Stimulated activated CD4-positive, alpha-beta T cell treated with anti-CD3 and anti-CD28 coated beads, Interleukin-2, amount 100 ng/mL, for 4 hours (primary cell): ENCODE measurements around the gene COX18.

ENCODE experiments used
- DNase-seq: peaks from one replicate; pipeline ENCODE4 v3.0.0-alpha.2; 2020; ENCODE audit warnings: low read depth

COX18 gene, protein sequence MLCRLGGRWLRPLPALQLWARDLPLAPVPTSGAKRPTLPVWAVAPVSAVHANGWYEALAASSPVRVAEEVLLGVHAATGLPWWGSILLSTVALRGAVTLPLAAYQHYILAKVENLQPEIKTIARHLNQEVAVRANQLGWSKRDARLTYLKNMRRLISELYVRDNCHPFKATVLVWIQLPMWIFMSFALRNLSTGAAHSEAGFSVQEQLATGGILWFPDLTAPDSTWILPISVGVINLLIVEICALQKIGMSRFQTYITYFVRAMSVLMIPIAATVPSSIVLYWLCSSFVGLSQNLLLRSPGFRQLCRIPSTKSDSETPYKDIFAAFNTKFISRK

DNA sequence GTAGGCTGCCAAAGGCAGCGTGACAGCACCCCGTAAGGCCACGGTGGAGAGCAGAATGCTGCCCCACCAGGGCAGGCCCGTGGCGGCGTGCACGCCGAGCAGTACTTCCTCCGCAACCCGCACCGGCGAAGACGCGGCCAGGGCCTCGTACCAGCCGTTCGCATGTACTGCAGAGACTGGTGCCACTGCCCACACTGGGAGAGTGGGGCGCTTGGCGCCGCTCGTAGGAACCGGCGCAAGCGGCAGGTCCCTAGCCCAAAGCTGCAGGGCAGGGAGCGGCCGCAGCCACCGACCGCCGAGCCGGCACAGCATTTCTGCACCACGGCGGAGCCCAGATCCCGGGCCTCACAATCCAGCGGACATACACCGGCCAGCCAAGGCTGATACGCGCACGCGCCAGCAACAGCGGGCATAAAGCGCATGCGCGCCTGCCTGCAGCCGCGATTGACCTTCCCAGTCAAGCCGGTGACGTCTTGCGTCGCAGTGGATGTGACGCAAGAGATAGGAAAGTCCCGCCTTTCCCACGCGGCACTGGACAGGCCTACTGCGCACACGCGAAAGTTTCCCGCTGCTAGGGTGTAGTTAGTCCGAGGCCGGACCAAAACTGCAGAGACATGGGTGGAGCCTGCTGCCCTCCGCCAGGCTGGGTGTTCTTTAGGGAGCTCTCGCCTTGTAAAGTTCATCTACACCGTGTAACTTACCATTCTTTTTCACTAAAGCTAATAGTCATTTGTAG lies at the start of gene COX18:
COX18 (minus strand) TSS at position 379 of the 736 bp plus-strand sequence; CDS start at position 312, 67 bp downstream.
- peak; percentile 93 for DNase-seq

DNA sequence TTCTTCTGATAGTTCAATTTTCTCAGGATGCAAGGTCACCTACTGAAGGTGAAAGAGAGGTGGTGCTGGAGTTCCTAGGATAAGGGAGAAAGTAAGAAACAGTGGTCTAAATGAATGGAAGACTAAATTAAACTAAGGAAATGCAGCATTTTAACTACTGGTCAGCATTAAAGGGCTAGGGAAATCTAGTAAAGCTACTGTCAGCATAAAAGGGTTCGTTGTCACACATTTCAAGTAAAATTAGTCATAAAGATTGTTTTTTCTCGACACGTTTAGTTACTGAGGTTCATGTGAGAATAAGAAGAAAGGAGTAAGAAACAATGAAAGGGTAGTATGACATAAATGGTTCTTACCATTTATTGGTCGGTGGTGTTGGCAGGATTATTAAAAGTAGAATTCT lies 40.0 kb upstream of the COX18 start:
- no peak for DNase-seq

DNA sequence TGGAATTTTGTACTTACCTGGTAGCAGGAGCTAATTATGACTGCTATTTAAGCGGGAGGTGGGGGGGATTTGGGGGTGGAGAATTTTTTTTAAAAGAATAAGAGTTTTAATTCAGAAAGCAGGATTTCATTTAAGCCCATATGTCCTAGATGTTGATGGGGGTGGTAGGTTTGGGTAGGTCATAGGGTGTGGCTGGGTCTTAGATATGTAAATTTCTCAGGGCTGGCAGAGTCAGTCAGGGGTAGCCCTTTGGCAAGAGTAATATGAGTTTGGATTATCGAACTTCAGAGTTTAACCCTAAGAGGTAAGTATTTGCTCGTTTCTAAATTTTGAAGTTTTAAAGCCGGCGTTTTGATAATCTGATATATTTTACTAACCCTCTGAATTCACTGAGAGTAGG lies 35.2 kb upstream of the COX18 start:
- no peak for DNase-seq

DNA sequence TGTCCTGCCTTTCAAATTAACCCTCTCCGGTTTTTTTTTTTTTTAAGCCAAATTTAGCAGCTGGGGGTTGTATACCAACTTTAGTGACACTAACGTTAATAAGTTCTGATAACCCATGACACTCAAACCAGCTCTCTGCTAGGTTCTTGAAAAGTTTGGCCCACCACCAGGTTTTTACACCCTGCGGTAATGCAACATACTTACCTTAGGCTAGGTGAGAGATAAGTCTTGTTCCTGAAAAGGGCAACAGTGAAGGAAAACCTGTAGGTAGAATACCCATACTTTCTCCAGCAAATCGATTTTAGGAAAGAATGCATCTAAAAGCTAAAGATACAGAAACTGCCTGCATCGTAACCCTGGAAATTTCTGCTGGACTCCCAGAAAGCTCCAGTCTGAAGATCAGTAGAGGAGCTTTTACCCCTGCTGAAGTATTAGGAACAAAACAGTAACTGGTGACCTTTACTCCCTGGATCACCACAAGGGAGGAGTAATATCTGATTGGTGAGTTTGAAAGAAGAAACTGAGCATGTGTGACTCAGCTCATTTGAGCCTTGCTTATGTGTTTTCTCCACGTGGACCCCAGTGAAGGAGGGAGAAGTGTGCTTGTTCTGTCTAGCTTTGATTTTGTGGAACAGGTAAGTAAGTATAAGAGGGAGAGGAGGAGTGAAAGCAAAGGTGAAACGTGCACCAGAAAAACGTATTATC lies 34.4 kb upstream of the COX18 start:
- DNase-seq = no peak

DNA sequence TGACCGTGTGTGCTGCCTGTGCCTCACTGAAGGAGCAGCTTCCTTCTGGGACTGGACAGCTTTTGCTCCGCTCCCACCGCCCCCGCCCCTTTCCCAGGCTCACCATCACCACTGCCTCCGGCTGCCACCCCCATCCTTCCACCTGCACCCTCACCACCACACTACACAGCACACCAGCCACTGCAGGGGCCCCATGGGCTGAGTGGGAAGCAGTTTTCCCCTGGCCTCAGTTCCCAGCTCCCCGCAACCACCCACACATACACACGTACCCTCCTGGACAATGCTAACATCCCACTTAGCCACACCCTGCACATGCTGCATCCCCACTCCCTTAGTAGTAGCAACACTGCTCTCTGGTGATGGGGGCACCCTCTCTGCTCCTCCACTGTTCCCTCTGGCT lies 29.6 kb upstream of the COX18 start:
- DNase-seq = no peak

DNA sequence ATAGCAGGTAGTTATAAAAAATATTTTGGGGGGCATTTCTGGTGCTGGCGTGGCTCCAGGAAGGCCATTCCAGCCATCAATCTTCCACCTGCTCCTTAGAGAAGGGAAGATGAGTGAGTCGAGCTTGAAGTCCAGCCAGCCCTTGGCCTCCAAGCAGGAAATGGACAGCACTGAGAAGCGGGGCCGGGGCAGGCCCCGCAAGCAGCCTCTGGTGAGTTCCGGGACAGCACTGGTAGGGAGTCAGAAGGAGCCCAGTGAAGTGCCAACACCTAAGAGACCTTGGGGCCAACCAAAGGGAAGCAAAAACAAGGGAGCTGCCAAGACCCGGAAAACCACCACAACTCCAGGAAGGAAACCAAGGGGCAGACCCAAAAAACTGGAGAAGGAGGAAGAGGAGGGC lies 29.2 kb upstream of the COX18 start:
- DNase-seq = no peak

DNA sequence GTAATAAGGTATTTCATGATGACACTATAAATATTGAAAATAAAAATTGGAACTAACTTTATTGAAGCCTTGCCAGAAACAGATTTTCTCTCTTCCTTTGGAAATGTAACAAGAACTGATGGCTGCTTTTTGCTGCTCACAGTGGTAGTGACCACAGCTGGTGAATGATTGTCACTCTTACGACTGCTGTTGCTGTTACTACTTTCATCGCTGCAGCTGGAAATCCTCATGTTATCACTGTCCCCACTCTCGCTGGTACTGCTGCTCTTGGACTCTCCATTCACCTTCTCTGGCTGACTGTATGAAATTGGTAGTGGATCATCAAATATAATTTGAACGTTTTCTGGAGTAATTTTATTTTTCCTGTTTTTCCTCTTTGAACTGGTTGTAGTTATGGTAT lies 28.5 kb upstream of the COX18 start:
- no peak for DNase-seq

DNA sequence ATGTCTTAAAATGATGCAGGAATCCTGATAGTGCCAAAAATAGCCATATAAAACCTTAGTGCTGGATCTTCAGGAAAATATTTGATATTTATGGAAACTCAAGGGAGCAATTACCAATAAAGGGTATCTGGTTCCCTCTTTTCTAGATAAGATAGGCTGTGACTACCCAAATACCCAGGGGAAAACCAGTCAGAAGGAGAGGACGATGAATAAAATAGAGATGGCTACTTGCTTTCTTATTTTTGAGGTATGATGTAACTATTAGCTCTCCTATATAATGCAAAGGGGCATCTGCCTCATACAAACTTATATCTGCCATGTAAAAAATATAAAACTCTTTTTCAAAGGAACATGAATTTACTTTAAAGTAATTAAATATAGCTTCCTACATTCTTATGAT lies 23.4 kb upstream of the COX18 start:
- no peak for DNase-seq

DNA sequence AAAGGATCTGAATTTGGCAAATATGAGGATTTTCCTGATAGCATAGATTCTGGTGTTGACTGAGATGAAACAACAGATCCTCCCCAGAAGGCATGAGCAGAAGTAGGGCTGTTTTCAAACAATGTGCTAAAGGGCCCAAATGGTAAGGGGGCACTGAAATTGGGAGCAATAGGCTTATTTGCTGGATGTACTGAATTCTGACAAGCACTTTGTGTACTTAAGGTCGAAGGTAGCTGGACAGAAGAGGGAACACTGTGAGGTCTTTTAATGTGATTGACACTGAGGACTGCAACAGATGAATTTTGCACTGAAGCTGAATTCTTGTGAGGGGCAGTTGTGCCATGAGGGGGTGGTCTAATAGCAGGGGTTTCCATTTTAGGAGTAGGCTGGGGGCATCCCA lies 21.2 kb upstream of the COX18 start:
- DNase-seq = no peak

DNA sequence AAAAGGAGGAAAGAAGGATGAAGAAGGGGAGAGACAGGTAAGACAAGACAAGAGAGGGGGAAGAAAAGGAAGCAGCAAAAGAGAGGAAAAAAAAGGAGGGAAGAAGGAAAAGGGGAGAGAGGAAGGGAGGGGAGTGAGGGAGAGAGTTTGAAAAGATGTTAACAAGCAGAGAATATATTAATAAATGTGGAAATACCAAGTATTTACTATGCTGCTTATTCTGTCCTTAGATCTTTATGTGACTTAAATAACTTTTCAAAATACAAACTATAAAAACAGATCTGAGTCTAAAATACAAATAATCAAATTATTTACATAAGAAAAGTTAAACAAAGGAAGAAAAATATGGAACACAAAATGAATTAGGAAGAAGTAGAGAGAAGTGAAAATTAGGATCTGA lies 18.4 kb upstream of the COX18 start:
- DNase-seq = no peak

DNA sequence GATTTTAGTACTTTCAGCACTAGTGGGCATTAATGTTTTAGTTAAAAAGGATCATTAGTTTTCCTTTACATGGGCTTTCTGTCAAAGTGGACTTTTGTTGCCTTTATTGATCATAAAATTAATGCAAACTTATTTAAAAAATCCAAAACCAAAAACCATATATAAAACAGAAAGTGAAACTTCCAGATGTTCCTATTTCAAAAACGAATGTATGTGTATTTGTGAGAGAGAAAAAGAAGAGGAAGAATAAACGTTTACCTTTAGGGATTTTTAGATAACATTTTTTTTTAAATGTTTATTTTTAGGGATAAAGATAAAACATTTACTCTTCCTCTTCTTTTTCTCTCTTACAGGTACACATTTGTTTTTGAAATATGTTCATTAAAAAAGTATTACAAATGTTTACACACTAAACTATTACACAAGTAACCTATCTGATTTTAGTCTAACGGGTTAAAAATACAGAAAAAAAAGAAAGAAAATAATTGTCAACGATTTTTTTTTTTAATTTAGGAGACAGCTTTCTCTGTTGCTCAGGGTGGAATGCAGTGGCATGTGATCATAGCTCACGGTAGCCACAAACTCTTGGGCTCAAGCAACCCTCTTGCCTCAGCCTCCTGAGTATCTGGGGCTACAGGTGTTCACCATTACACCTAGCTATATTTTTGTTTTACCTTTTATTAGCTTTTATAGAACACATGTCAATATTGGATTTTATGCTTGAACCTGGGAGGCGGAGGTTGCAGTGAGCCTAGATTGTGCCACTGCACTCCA lies 16.8 kb upstream of the COX18 start:
- DNase-seq = no peak

DNA sequence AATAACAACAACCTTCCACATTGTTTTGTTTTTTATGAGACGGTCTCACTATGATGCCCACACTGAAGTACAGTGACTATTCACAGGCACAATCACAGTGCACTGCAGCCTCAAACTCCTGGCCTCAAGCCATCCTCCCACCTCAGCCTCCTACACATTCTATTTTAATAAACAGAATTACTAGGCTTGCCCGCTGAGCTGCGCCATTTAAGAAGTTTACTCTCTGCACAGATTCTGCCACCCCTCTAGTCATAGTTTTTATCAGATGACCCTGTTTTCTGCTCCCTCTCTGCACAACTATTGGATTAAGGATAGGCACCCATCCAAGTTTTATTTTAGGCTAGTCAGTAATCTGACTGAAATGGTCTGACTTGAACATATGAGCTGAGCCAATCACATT lies 11.3 kb upstream of the COX18 start:
- DNase-seq = no peak

DNA sequence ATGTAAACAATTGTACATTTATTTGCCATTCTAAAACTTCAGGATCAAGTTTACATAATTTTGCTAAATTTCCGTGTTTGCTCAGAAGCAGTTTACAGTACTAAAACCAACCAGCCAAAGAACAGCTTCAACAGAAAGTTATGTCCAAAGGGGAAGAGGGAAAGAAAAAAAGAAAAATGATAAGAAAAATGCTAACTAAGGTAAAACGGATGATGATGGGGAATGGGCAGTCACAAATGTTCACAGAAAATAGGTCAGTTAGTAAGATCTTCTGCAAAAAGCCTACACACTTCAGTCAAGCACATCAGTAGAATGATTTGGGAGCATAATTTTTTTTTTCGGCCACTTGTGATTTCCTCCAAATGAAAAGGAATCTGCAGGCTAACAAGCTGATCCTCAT lies 6.3 kb upstream of the COX18 start:
- DNase-seq = no peak

DNA sequence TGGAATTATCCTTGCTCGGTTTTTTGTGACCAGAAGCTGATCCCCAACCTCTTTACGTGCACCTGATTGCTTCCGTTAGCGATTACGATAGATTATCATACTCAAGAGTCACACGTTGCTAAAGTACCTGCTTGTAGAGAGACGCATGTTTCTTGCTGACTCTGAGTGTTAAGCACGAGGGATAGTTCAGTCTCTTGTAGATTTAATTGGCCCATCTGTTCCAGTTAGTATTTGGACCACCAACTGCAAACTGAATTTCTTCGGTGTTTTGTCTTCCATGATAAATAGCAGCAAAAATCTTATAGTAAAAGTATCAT lies 516 bp upstream of the COX18 start:
- no peak for DNase-seq

DNA sequence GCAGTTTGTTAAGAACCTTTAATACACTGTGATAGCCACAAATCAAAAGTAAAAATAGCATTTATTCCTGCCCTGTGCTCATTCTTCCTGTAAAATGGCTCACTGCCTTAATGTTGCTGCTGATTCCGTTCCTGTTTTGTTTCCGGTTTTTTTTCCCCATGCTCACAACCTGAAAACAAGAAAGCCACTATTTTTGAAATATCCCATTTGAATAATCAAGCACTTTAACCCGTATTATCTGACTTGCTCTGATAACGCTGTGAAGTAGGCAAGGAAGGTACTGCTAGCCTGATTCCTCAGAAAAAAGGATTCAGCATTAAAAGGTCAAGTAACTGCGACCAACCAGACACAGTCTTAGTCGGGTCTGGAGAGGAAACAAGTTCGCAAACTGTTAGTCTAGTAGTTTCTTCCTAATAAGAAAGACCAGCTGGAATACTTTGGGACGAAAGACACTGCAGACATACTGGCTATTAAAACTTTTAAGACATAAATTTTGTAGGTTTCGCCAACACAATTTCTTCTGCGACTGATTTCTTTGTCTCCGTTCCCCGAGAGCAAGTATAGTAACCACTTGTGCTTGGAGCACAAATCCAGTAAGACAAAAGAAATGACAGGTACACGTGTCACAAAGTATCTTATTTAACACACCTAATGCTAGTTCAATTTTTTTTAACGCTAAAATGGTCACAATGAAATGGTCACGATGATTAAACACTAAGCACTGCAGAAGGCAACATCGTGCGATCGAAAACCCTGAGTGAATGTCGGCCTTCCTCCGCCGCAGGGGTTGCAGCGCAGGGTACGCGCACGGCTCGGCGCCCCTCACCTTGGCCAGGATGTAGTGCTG lies 802 bp downstream of the COX18 start:
- DNase-seq = no peak

DNA sequence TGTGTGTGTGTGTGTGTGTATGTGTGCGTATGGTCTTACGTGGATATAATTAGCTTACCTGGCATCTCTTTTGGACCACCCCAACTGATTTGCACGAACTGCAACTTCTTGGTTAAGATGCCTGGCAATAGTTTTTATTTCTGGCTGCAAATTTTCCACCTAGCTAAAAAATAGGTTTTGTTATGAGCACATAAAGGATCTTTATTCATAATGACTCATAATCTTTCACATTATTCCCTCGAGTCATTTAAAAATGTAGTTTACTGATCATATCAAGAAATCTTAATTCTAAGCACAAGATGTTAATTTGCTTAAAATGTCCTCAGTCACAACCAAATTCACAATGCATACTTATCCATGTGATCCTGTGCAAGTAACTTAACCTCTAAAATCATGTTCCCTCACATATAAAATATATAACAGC lies 1.5 kb downstream of the COX18 start:
- DNase-seq = peak; percentile 14

DNA sequence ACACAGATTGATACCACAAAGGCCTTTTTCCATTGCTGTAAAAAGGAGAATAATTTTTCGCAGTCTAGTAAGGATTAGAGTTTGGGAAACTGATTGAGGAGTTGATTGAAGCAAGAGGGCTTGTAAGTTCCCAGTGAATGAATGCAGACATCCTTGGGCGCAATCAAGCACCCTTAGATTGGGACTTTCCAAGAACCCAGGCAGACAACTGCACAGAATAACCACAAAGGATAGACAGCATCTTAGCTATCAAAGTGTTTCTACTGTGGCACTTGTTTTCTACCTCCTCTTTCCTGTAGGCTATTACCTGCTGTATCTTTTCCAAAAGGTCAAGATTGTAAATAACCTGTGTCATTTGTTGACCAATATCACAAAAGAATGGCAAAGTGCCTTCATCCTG lies 2.6 kb downstream of the COX18 start:
- DNase-seq = no peak

DNA sequence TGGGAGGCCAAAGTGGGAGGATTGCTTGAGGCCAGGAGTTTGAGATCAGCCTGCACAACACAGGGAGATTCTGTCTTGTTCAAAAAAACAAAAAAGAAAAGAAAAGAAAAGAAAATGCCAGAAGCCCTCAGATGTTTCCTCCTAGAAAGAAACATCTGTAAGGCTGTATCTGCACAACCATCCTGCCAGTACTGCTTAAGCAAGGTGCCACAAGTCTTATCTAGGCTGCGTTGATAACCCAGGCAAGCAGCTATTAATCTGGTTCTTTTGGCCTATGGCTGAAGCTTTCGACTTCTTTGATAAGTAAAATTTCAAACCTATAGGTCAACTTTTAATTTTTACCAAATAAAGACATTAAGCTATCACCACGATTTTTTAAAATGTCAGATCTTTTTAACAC lies 3.1 kb downstream of the COX18 start:
- no peak for DNase-seq

DNA sequence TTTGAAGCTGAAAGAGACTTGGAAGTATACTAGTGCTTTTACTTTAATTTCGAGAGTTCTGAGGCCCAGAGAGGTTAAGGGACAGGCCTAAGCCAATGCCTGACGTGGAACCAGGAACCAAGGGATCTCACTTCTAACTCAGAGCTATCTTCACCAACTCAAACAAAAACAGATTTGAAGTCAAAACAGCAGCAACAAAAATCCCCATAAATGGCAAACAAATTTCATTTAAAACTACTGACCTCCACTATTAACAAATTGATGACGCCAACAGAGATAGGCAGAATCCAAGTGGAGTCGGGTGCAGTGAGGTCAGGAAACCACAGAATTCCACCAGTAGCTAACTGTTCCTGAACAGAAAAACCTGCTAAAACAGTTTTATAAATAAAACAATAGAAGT lies 5.0 kb downstream of the COX18 start:
- no peak for DNase-seq

DNA sequence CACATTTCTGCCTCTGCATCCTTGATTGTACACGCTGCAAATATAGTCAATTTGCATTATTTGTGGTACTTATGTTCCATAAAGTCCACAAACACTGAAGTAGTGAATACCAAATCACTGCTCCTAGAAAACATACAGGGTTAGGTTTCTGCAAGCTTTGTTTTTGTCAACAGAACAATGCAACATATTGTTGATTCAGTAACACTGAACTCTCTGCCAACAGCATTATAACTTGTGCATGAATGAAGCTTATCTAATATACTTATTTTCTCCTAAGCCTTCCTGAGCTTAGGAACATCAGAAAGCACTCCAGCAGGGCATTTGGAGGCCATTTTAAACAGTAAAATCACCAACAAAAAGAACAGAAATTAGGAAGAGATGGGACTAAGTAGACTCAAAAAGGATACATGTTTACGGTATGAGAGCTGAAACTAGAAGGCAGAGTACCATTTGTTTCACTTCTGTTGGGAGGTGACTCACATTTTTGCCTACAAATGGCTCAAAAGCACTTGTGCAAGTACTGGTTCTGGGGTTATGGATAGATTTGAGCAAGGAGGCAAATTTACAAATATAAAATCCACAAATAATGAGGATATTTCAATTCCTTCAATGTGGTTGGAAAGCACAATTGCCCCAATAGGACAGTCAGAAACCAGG lies 14.1 kb downstream of the COX18 start:
- no peak for DNase-seq

DNA sequence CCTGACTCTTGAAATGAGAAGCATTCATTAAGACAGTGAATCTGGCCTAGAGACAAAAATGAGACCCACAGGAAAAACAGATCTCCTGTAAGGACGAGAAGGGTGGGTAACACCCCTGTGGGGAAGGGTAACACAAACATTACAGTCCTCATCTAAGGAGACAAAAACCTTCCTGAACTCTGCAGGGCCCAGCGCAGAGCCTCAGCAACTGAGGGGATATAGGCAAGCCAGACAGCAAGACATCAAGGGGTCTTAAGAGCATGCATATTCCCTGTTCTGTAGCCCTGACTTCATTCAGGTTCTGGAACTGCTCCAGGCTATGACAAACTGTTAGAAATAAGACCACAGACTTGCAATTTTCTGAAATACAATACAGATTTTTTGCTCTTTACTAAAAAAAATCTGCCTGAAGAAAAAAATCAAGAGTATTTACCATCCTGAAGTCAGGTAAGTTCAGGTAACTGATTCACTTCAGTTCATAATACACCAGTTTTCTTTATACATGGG lies 15.5 kb downstream of the COX18 start:
- DNase-seq = no peak
